ENCODE measurements around the gene SH3PXD2A. TPM values are rescaled to one million over a fixed set of nuclear protein-coding genes. Genes with fewer than 3 reads are reported as not detected.

Gene SH3PXD2A
- total and polyA plus RNA-seq, 7 experiments from 2014 or later, result 0.54 to 20.5 (median 9.9) TPM

GRCh38 chr10:103756277-103756869, 99.0 kb downstream of the SH3PXD2A start:
- Histone ChIP-seq H3K36me3 (ENCODE audit: control insufficient read depth in 2 of 3, insufficient read depth in 3 of 3, low read length in 3 of 3) (no peaks in the 10 kb centered on the region), H3K27me3 (ENCODE audit: control insufficient read depth in 2 of 2, insufficient read depth in 2 of 2, low read length in 2 of 2) (no peaks in the 10 kb centered on the region), H3K27ac (ENCODE audit: low read depth, low read length) (no peak overlapping the region), H3K4me3 (ENCODE audit: low read length) (no peak overlapping the region), H3K4me1 (ENCODE audit: control insufficient read depth in 2 of 2, insufficient read depth in 2 of 2, low read length in 2 of 2) (peaks cover 23 to 30% of the 10 kb centered on the region in 2 donors), H3K9me3 (ENCODE audit: control insufficient read depth in 2 of 3, low read length in 3 of 3) (no peaks in the 10 kb centered on the region)
- Mint-ChIP-seq H3K27ac (peak overlapping the region in 2 of 9 donors; percentile 42 to 43), H3K36me3 (peaks cover 0 to 10% (median 0%) of the 10 kb centered on the region in 5 donors), H3K4me1 (peaks cover 23 to 56% (median 33%) of the 10 kb centered on the region in 7 donors), H3K4me3 (no peak overlapping the region), H3K27me3 (peaks cover 0 to 34% (median 0%) of the 10 kb centered on the region in 5 donors), H3K9me3 (peaks cover 0 to 13% (median 0%) of the 10 kb centered on the region in 11 donors)
- intact Hi-C loops (cut with micrococcal nuclease), result loop anchor here in 1 of 2 donors (5.0 kb wide), 1 partner anchor 46 kb away; no protein-coding TSS in a partner anchor
- ChIA-PET CTCF (no interaction called here), POLR2A (interaction anchor here (1.5 to 1.7 kb wide), 2 partner anchors 7 to 10 kb away, joined by 3 to 5 read pairs; no protein-coding TSS in a partner anchor)
- DNase-seq (no peak), ATAC-seq (no peak)

- Mint-ChIP-seq H3K27me3 (peaks cover 0 to 24% (median under 1%) of the 10 kb centered on the region in 5 donors), H3K9me3 (peaks cover 0 to 14% (median 2%) of the 10 kb centered on the region in 11 donors), H3K4me3 (no peak overlapping the region), H3K27ac (no peak overlapping the region), H3K36me3 (peaks cover 0 to 13% (median 0%) of the 10 kb centered on the region in 5 donors), H3K4me1 (peaks cover 9 to 47% (median 24%) of the 10 kb centered on the region in 7 donors)
- Histone ChIP-seq H3K4me1 (ENCODE audit: control insufficient read depth in 2 of 2, insufficient read depth in 2 of 2, low read length in 2 of 2) (peaks cover 12 to 14% of the 10 kb centered on the region in 2 donors), H3K4me3 (ENCODE audit: low read length) (no peak overlapping the region), H3K27ac (ENCODE audit: low read depth, low read length) (no peak overlapping the region), H3K27me3 (ENCODE audit: control insufficient read depth in 2 of 2, insufficient read depth in 2 of 2, low read length in 2 of 2) (no peaks in the 10 kb centered on the region), H3K36me3 (ENCODE audit: control insufficient read depth in 2 of 3, insufficient read depth in 3 of 3, low read length in 3 of 3) (no peaks in the 10 kb centered on the region), H3K9me3 (ENCODE audit: control insufficient read depth in 2 of 3, low read length in 3 of 3) (no peaks in the 10 kb centered on the region)
- intact Hi-C loops (cut with micrococcal nuclease), result no loop called here
- ChIA-PET CTCF (interaction anchor here (0.6 to 3.6 kb wide), 6 partner anchors 12 to 1866 kb away, joined by 3 to 21 read pairs (median 4); no protein-coding TSS in a partner anchor), POLR2A (interaction anchor here (0.8 to 2.6 kb wide), 3 partner anchors 11 to 20 kb away, joined by 3 to 17 read pairs (median 5); no protein-coding TSS in a partner anchor)
- DNase-seq (peak in 2 of 9 donors; percentile 12 to 21), ATAC-seq (no peak)
Observed at GRCh38 chr10:103752680-103753248, 102.6 kb downstream of the SH3PXD2A start.

- H3K27ac Mint-ChIP-seq, result no peak overlapping the region
- H3K4me1 Mint-ChIP-seq, result peaks cover 5 to 46% (median 16%) of the 10 kb centered on the region in 7 donors
- Histone ChIP-seq H3K4me1 (ENCODE audit: control insufficient read depth in 2 of 2, insufficient read depth in 2 of 2, low read length in 2 of 2) (peaks cover 13 to 18% of the 10 kb centered on the region in 2 donors), H3K27ac (ENCODE audit: low read depth, low read length) (no peak overlapping the region), H3K27me3 (ENCODE audit: control insufficient read depth in 2 of 2, insufficient read depth in 2 of 2, low read length in 2 of 2) (no peaks in the 10 kb centered on the region), H3K4me3 (ENCODE audit: low read length) (no peak overlapping the region), H3K9me3 (ENCODE audit: control insufficient read depth in 2 of 3, low read length in 3 of 3) (no peaks in the 10 kb centered on the region), H3K36me3 (ENCODE audit: control insufficient read depth in 2 of 3, insufficient read depth in 3 of 3, low read length in 3 of 3) (no peaks in the 10 kb centered on the region)
- peaks cover 0 to 18% (median 0%) of the 10 kb centered on the region in 5 donors for H3K27me3 Mint-ChIP-seq
- ChIA-PET CTCF (interaction anchor here (1.1 to 3.6 kb wide), 4 partner anchors 13 to 107 kb away, joined by 3 to 21 read pairs (median 4); no protein-coding TSS in a partner anchor), POLR2A (interaction anchor here (2.6 kb wide), 1 partner anchor 12 kb away, joined by 17 read pairs; no protein-coding TSS in a partner anchor)
- ATAC-seq, result no peak
- intact Hi-C loops (cut with micrococcal nuclease), result no loop called here
- peaks cover 0 to 14% (median 2%) of the 10 kb centered on the region in 11 donors for H3K9me3 Mint-ChIP-seq
- DNase-seq, result no peak
- peaks cover 0 to 12% (median 0%) of the 10 kb centered on the region in 5 donors for H3K36me3 Mint-ChIP-seq
- no peak overlapping the region for H3K4me3 Mint-ChIP-seq
Observed at GRCh38 chr10:103751667-103752290, 103.6 kb downstream of the SH3PXD2A start.

GRCh38 chr10:103750836-103751235, 104.5 kb downstream of the SH3PXD2A start:
- no peak overlapping the region for H3K27ac Mint-ChIP-seq
- peaks cover 0 to 12% (median 0%) of the 10 kb centered on the region in 5 donors for H3K36me3 Mint-ChIP-seq
- H3K4me3 ChIP-seq (ENCODE audit: low read length), result no peak overlapping the region
- H3K36me3 ChIP-seq (ENCODE audit: control insufficient read depth in 2 of 3, insufficient read depth in 3 of 3, low read length in 3 of 3), result no peaks in the 10 kb centered on the region
- no peaks in the 10 kb centered on the region for H3K27me3 ChIP-seq (ENCODE audit: control insufficient read depth in 2 of 2, insufficient read depth in 2 of 2, low read length in 2 of 2)
- H3K9me3 Mint-ChIP-seq, result peaks cover 0 to 14% (median 2%) of the 10 kb centered on the region in 11 donors
- intact Hi-C loops (cut with micrococcal nuclease), result no loop called here
- no peak for DNase-seq
- H3K4me3 Mint-ChIP-seq, result no peak overlapping the region
- no peaks in the 10 kb centered on the region for H3K9me3 ChIP-seq (ENCODE audit: control insufficient read depth in 2 of 3, low read length in 3 of 3)
- ChIA-PET POLR2A (no interaction called here), CTCF (interaction anchor here (2.0 to 3.6 kb wide), 2 partner anchors 14 to 108 kb away, joined by 5 to 21 read pairs; no protein-coding TSS in a partner anchor)
- H3K27me3 Mint-ChIP-seq, result peaks cover 0 to 14% (median 0%) of the 10 kb centered on the region in 5 donors
- H3K4me1 ChIP-seq (ENCODE audit: control insufficient read depth in 2 of 2, insufficient read depth in 2 of 2, low read length in 2 of 2), result peaks cover 13 to 20% of the 10 kb centered on the region in 2 donors
- H3K27ac ChIP-seq (ENCODE audit: low read depth, low read length), result no peak overlapping the region
- H3K4me1 Mint-ChIP-seq, result peaks cover 7 to 50% (median 21%) of the 10 kb centered on the region in 7 donors
- no peak for ATAC-seq

- Mint-ChIP-seq H3K9me3 (peaks cover 0 to 14% (median 2%) of the 10 kb centered on the region in 11 donors), H3K36me3 (peaks cover 0 to 12% (median 0%) of the 10 kb centered on the region in 5 donors)
- POLR2A ChIA-PET, result no interaction called here
Observed at GRCh38 chr10:103749779-103750178, 105.6 kb downstream of the SH3PXD2A start.

GRCh38 chr10:103748020-103748419, 107.4 kb downstream of the SH3PXD2A start:
- no peaks in the 10 kb centered on the region for H3K9me3 ChIP-seq (ENCODE audit: control insufficient read depth in 2 of 3, low read length in 3 of 3)
- Mint-ChIP-seq H3K4me1 (peaks cover 10 to 53% (median 23%) of the 10 kb centered on the region in 7 donors), H3K27me3 (peaks cover 0 to 6% (median 0%) of the 10 kb centered on the region in 5 donors), H3K27ac (peak overlapping the region in 8 of 9 donors; percentile 28 to 88 (median 62)), H3K9me3 (peaks cover 0 to 14% (median 2%) of the 10 kb centered on the region in 11 donors), H3K36me3 (peaks cover 0 to 11% (median 0%) of the 10 kb centered on the region in 5 donors), H3K4me3 (peak overlapping the region in 7 of 10 donors; percentile 16 to 72 (median 34))
- DNase-seq (peak in 2 of 9 donors; percentile 22 to 25), ATAC-seq (no peak)
- H3K4me3 ChIP-seq (ENCODE audit: low read length), result no peak overlapping the region
- H3K27me3 ChIP-seq (ENCODE audit: control insufficient read depth in 2 of 2, insufficient read depth in 2 of 2, low read length in 2 of 2), result no peaks in the 10 kb centered on the region
- intact Hi-C loops (cut with micrococcal nuclease), result no loop called here
- CTCF ChIA-PET, result interaction anchor here (0.5 to 1.6 kb wide), 2 partner anchors 17 to 160 kb away, joined by 3 to 5 read pairs; no protein-coding TSS in a partner anchor
- H3K27ac ChIP-seq (ENCODE audit: low read depth, low read length), result no peak overlapping the region
- POLR2A ChIA-PET, result interaction anchor here (1.2 to 2.2 kb wide), 3 partner anchors 12 to 17 kb away, joined by 4 to 12 read pairs (median 6); no protein-coding TSS in a partner anchor
- H3K36me3 ChIP-seq (ENCODE audit: control insufficient read depth in 2 of 3, insufficient read depth in 3 of 3, low read length in 3 of 3), result no peaks in the 10 kb centered on the region
- peaks cover 13 to 20% of the 10 kb centered on the region in 2 donors for H3K4me1 ChIP-seq (ENCODE audit: control insufficient read depth in 2 of 2, insufficient read depth in 2 of 2, low read length in 2 of 2)

More at GRCh38 chr10:103749779-103750178, 105.6 kb downstream of the SH3PXD2A start:
- no peaks in the 10 kb centered on the region for H3K9me3 ChIP-seq (ENCODE audit: control insufficient read depth in 2 of 3, low read length in 3 of 3)
- H3K27me3 ChIP-seq (ENCODE audit: control insufficient read depth in 2 of 2, insufficient read depth in 2 of 2, low read length in 2 of 2), result no peaks in the 10 kb centered on the region
- H3K27me3 Mint-ChIP-seq, result peaks cover 0 to 12% (median 0%) of the 10 kb centered on the region in 5 donors
- CTCF ChIA-PET, result interaction anchor here (0.6 to 3.6 kb wide), 2 partner anchors 15 to 547 kb away, joined by 4 to 21 read pairs; no protein-coding TSS in a partner anchor
- intact Hi-C loops (cut with micrococcal nuclease), result no loop called here
- DNase-seq (no peak), ATAC-seq (no peak)
- no peak overlapping the region for H3K4me3 Mint-ChIP-seq
- H3K36me3 ChIP-seq (ENCODE audit: control insufficient read depth in 2 of 3, insufficient read depth in 3 of 3, low read length in 3 of 3), result no peaks in the 10 kb centered on the region
- H3K4me3 ChIP-seq (ENCODE audit: low read length), result no peak overlapping the region
- no peak overlapping the region for H3K27ac ChIP-seq (ENCODE audit: low read depth, low read length)
- H3K4me1 ChIP-seq (ENCODE audit: control insufficient read depth in 2 of 2, insufficient read depth in 2 of 2, low read length in 2 of 2), result peaks cover 13 to 20% of the 10 kb centered on the region in 2 donors
- H3K4me1 Mint-ChIP-seq, result peaks cover 10 to 56% (median 23%) of the 10 kb centered on the region in 7 donors
- peak overlapping the region in 2 of 9 donors; percentile 21 to 52 for H3K27ac Mint-ChIP-seq
